ENCODE data around the gene RAI14. TPM values are rescaled to one million over a fixed set of nuclear protein-coding genes. Genes with fewer than 3 reads are reported as not detected.

Gene RAI14
- total RNA-seq, 2 experiments from 2014 or later, result 0.92 to 12.3 TPM

- Histone ChIP-seq H2AFZ (ENCODE audit: low read length) (no peak overlapping the region), H3K4me2 (ENCODE audit: low read length) (no peak overlapping the region), H3K36me3 (ENCODE audit: insufficient read depth, low read length) (no peaks in the 10 kb centered on the region), H3K27ac (ENCODE audit: low read depth, low read length, poor library complexity, severe bottlenecking) (no peak overlapping the region), H3K4me3 (ENCODE audit: low read depth, low read length, poor library complexity, severe bottlenecking) (no peak overlapping the region), H3K4me1 (ENCODE audit: insufficient read depth, low read length, poor library complexity, severe bottlenecking) (no peaks in the 10 kb centered on the region), H3K79me2 (ENCODE audit: insufficient read depth, low read depth, low read length) (no peaks in the 10 kb centered on the region), H3K9me3 (ENCODE audit: low read length) (no peaks in the 10 kb centered on the region), H4K20me1 (ENCODE audit: insufficient read depth, low read length) (no peaks in the 10 kb centered on the region), H3K9me2 (ENCODE audit: insufficient read depth, low read length) (no peaks in the 10 kb centered on the region)
- intact Hi-C loops (cut with micrococcal nuclease; ENCODE audit: unreplicated experiment), result no loop called here
- no TSS peak for BruUV-seq (replicated peaks)
- CTCF ChIA-PET (ENCODE audit: unreplicated experiment), result no interaction called here
- DNase-seq (ENCODE audit: low spot score), result no peak
- POLR2A ChIA-PET, result no interaction called here
- TF ChIP-seq CTCF (conservative IDR thresholded peaks at IDR 0.05; ENCODE audit: low read length) (no peak), EZH2phosphoT487 (IDR thresholded peaks at IDR 0.05; ENCODE audit: borderline replicate concordance, low read depth, low read length) (no peak)
Measured at GRCh38 chr5:34657274-34657921, 1.3 kb downstream of the RAI14 start.

- Histone ChIP-seq H3K36me3 (ENCODE audit: insufficient read depth, low read length) (no peaks in the 10 kb centered on the region), H2AFZ (ENCODE audit: low read length) (no peak overlapping the region), H4K20me1 (ENCODE audit: insufficient read depth, low read length) (no peaks in the 10 kb centered on the region), H3K4me1 (ENCODE audit: insufficient read depth, low read length, poor library complexity, severe bottlenecking) (no peaks in the 10 kb centered on the region), H3K4me3 (ENCODE audit: low read depth, low read length, poor library complexity, severe bottlenecking) (no peak overlapping the region), H3K79me2 (ENCODE audit: insufficient read depth, low read depth, low read length) (no peaks in the 10 kb centered on the region), H3K27ac (ENCODE audit: low read depth, low read length, poor library complexity, severe bottlenecking) (no peak overlapping the region), H3K9me3 (ENCODE audit: low read length) (no peaks in the 10 kb centered on the region), H3K4me2 (ENCODE audit: low read length) (no peak overlapping the region), H3K9me2 (ENCODE audit: insufficient read depth, low read length) (no peaks in the 10 kb centered on the region)
- DNase-seq (ENCODE audit: low spot score), result no peak
- ChIA-PET POLR2A (no interaction called here), CTCF (ENCODE audit: unreplicated experiment) (no interaction called here)
- intact Hi-C loops (cut with micrococcal nuclease; ENCODE audit: unreplicated experiment), result no loop called here
- BruUV-seq (replicated peaks), result no TSS peak
- TF ChIP-seq CTCF (conservative IDR thresholded peaks at IDR 0.05; ENCODE audit: low read length) (no peak), EZH2phosphoT487 (IDR thresholded peaks at IDR 0.05; ENCODE audit: borderline replicate concordance, low read depth, low read length) (no peak)
Measured at GRCh38 chr5:34657988-34658387, 1.9 kb downstream of the RAI14 start.

- CTCF ChIA-PET (ENCODE audit: unreplicated experiment), result no interaction called here
- Histone ChIP-seq H3K36me3 (ENCODE audit: insufficient read depth, low read length) (no peaks in the 10 kb centered on the region), H3K4me1 (ENCODE audit: insufficient read depth, low read length, poor library complexity, severe bottlenecking) (no peaks in the 10 kb centered on the region), H3K27ac (ENCODE audit: low read depth, low read length, poor library complexity, severe bottlenecking) (no peak overlapping the region), H3K4me2 (ENCODE audit: low read length) (no peak overlapping the region), H3K9me2 (ENCODE audit: insufficient read depth, low read length) (no peaks in the 10 kb centered on the region), H3K9me3 (ENCODE audit: low read length) (no peaks in the 10 kb centered on the region), H2AFZ (ENCODE audit: low read length) (no peak overlapping the region), H4K20me1 (ENCODE audit: insufficient read depth, low read length) (no peaks in the 10 kb centered on the region), H3K4me3 (ENCODE audit: low read depth, low read length, poor library complexity, severe bottlenecking) (no peak overlapping the region), H3K79me2 (ENCODE audit: insufficient read depth, low read depth, low read length) (no peaks in the 10 kb centered on the region)
- no peak for DNase-seq (ENCODE audit: low spot score)
- BruUV-seq (replicated peaks), result no TSS peak
- POLR2A ChIA-PET, result no interaction called here
- intact Hi-C loops (cut with micrococcal nuclease; ENCODE audit: unreplicated experiment), result no loop called here
- no peak for TF ChIP-seq CTCF (conservative IDR thresholded peaks at IDR 0.05; ENCODE audit: low read length)
- no peak for TF ChIP-seq EZH2phosphoT487 (IDR thresholded peaks at IDR 0.05; ENCODE audit: borderline replicate concordance, low read depth, low read length)
Measured at GRCh38 chr5:34659168-34659567, 3.0 kb downstream of the RAI14 start.
